Stimulated activated CD8-positive, alpha-beta memory T cell treated with anti-CD3 and anti-CD28 coated beads, Interleukin-4, amount 100 ng/mL, for 4 hours (primary cell): ENCODE measurements around the gene SLC8A1.

Source experiments
- DNase-seq, 2 donors: peaks; one replicate each; pipeline ENCODE4 v3.0.0-alpha.2; 2020; ENCODE audit warnings: low read depth in 2 of 2, low spot score in 1 of 2

Gene SLC8A1

DNA sequence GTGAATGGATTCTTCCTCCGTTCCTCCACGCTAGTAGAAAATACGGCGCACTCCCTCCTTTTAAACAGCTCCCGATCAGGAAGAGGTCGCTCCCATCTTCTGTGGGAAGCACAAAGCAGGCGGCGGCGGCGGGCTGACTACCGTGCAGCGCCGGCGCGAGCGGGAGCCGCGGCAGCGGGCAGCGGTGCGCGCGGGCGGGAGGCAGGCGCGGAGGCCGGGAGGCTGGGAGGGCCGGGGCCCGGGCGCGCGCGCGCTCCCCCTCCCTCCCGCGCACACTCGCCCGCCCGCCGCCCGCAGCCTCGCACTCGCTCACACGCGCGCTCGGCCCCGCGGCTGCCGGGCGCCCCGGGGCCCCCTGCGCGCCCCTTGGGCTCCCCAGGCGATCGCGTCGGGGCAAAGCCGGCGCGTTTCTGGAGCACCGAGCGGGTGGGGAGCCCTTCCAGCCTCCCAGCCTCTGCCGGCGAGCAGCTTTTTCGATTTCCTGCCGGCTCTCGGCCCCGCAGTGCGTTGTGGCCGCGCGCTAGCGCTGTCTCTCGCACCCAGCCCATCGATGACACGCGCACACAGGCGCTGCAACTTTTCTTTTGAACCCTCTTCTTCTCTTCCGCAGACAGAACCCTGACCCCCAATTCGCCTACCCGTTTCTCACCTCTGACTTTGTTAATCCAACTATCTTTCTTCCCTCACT, at the start of gene SLC8A1:
SLC8A1 (minus strand) TSS at position 173 of the 688 bp plus-strand sequence.
- DNase-seq = no peak

DNA sequence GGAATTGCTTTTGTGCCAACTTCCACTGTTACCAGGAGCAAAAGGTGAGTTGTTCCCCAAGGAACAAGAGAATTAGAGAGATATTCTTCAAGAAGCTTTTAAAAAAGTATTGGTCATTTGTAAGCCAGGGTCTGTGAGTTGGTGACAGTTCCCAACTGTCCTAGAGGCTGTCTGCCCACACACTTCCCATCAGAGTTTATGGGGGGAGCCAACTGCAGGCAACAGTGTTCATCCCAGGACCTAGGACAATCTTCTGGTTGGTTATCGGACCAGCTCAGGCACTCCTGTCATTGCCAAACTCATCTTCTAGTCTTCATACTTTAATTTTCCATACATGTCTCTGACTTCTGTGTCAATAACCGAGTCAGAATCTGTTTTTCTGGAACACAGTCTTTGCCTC, 47.5 kb upstream of the SLC8A1 start:
- DNase-seq = no peak

DNA sequence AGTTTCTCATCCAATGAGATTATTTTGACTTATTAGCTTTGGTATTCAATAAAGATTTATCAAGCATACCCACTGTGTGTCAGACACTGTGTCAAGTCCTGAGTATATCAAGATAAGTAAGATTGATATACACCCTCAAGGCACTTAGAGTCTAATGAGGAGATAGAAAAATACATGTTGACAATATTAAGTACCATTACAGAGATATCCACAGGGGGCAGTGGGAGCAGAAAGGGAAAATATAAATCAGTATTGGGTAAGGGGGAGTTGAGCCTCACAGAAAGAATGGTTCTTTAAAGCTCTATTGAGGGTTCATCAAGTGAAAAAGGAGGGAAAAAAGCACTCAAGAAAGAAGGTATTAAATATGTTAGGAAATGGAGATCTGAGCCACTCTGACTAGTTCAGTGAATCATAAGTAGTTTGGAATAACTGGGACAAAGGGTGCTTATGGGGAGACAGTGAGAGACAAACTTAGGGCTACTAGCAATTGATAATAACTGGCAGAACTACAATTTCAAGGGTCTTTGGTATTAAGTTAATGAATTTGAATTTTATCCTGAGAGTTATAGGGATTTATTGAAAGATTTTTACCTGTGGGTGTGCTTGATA, 45.5 kb upstream of the SLC8A1 start:
- DNase-seq = no peak

DNA sequence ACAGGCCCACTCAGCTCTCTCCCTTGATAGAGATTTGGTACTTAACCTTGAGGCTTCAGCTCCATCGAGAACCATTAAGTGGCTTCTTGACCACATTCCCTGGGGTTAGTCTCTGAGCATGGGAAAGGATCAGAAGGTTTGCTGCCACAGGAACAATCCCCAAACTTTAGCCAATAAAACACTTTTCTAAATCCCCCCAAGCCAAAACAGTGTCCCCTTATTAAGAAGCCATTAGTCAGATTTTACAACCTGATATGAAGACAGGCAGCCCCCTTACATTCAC, 37.7 kb upstream of the SLC8A1 start:
- DNase-seq = no peak

DNA sequence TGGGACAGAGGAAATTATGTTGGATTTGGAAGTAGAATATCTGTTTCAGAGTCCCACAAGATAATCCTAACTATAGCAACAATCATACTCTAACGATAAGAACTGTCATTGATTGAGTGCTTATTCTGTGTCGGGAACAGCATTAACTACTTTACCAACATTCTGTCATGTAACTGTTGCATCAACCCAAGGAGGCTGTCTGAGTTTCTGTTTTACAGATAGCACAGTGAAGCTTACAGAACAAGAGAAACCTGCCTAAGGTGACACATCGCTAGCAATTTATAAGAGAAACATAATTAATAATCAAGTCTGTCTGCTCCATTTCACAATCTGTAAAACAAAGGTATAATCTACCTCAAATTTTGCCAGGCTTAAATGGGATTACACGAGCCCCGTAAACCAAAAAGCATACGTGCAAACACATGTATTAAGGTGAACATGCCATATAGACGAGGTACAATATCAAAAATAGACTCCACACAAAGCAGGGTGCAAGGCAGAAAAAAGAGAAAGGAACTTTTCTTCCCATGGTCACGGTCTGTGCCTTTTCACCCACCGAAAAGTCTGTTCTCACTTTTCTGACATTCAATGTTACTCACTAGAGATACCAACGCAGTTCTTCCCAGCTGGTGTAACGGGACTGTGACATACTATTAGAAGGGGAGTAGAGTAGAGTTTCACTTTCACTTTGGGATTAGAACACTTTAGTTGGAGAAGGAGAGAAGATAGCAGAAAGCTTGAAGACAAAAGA, 37.2 kb upstream of the SLC8A1 start:
- DNase-seq = no peak

DNA sequence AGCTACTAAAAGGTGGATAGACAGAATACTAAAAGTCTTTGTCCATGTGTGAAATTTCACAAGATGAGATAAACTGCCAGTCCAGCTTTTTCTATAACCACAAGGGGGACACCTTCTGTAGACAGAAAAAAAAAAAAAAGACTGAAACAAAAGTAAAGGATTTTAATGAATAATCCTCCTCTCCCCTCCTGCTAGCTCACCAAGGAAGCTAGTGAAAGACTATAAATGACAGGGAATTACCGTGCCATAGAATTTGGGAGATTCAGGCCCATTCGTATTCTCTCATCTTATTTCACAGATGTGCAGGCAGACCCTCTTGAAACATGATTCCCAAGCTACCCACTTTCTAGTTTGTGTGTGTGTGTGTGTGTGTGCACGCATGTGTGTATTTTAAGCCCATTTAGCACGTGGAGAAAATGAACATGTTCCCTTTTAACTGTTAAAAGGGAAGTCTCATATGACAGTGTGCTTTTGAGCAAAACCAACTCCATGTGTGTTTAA, 36.3 kb upstream of the SLC8A1 start:
- DNase-seq = no peak

DNA sequence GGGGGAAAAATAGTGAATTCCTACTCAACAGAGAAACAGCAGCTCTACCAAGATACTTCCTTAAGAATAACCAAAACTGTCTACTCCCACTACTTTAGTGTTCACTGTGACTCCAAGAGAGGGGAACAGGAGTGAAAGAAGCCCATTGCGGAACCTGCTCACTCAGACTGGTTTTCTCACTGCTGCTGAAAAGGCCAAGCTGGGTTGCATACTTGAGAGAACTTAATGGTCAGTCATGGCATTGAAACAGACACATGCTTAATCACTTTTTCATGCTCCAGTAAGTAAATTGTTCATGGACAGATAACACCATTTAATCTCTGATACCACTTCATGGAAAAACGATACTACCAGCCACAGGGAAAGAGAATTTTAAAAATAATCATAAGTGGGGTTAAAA, 35.7 kb upstream of the SLC8A1 start:
- DNase-seq = no peak

DNA sequence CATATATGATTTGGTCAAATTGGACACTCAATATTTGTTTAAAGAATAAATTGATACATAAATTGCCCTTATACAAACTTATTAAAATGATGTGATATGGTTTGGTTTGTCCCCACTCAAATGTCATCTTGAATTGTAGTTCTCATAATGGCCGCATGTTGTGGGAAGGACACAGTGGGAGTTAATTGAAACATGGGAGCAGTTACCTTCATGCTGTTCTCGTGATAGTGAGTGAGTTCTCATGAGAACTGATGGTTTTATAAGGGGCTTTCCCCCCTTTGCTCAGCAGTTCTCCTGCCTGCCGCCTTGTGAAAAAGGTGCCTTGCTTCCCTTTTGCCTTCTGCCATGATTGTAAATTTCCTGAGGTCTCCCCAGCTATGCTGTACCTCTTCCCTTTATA, 34.0 kb upstream of the SLC8A1 start:
- DNase-seq = no peak

DNA sequence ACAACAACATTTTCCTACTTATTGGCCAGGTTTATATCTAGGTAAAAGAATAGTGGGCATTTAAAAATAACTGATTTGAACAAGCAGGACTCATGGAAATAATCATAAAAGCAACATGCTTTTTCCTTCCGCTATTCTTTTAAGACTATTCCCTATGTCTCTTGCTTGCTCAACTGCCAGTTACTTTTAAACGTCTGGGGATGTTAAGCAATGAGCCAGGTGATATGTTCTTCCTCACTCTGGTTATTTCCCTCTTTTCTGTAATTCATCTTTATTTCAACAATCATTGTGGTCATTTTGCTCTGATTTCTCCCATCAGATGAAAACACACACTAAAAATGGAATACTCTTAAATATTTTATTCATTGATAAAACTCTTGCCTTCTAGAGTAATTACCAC, 33.4 kb upstream of the SLC8A1 start:
- DNase-seq = no peak

DNA sequence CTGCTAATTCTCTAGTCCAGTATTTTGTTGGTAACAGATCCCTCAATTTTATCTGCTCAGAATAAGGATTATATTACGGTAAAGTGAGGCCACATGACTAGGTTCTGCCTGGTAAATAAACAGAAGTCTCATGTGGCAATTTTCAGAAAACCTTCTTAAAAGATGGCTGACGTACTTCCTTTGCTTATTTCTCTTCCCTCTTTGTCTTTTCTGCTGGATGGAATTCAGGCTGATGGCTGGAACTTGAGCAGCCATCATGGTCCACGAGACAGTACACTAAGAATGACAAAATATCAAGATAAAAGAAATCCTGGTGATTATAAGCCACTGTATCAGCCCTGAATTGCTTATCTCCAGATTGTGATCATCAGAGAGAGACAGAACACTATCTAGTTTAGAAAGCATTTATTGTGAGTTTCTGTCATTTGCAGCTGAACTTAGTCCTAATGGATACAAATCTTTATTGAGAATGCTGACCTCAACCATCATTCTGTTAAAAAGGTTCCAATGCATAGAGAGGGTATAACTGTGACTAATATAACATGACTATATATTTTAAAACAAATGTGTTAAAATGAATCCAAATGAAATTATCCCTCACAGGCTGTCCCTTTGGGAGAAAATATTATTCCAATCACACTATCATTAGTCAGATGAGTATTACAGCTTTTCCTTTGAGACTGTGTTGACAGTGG, 31.8 kb upstream of the SLC8A1 start:
- DNase-seq = no peak

DNA sequence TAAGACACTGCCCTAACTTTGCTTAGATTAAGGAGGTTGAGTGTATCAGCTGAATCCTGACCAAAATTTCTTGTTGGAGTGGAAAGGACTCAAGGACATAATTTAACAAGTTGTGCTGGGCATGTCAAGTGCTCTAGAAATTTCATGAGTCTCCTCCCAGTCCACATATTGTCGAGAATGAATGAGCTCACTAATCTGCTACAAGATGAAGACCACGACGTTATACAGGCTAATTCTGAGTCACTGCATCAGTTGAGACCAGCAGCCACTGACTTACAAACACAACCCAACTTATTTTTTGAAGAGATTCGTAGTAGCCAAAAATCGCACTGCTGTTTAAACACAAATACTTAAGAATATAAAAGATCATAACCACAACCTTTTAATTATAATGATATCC, 28.7 kb upstream of the SLC8A1 start:
- no peak for DNase-seq

DNA sequence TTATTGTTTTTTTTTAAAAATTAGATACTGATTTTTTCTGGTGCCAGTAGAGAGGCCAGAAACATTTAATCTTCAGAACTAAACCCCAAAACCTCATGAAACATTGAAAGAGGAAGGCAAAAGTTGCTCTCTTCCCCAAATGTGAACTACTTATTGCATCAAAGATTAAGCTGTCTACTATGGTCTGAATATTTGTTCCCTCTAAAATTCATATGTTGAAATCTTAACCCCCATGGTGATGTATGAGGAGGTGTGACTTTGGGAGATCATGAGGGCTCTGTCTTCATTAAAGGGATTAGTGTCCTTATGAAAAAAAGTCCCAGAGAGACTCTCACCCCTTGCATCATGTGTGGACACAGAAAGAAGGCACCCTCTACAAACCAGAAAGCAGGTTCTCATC, 28.2 kb upstream of the SLC8A1 start:
- DNase-seq = no peak

DNA sequence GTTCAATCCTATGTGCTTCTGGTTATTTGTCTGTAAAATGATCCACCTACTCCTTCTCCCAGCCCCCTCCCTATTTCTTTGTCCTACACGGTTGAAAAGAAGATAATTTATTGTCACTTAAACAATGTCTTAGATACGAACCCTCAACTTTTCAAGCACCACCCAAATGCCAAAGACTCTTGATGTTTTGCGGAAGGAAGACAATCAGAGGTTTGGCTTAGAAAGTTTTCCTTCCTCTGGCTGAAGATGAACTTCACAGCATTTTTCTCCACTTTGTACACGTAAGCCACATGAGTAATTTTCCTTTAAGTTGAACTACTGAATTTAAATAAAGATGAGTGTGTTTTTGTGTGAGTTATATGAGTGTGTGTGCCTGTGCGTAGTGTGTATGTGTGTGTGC, 25.5 kb upstream of the SLC8A1 start:
- DNase-seq = no peak

DNA sequence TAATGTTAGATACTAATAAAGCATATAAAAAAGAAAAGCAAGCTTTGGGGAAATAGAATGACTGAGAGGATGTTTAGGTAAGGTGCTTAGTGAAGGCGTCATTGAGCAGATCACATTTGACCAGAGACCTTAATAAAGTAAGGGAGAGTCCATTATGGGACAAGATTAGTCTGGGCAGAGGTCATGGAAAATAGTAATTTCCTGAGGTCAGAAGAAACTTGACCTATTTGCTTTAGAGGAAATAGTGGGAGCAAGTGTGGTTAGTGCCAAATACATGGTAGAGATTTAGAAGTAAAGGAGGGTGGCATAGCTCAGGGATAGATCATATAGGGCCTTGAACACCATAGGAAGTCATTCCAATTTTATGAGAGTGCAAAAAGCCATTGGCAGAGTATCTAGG, 24.5 kb upstream of the SLC8A1 start:
- no peak for DNase-seq

DNA sequence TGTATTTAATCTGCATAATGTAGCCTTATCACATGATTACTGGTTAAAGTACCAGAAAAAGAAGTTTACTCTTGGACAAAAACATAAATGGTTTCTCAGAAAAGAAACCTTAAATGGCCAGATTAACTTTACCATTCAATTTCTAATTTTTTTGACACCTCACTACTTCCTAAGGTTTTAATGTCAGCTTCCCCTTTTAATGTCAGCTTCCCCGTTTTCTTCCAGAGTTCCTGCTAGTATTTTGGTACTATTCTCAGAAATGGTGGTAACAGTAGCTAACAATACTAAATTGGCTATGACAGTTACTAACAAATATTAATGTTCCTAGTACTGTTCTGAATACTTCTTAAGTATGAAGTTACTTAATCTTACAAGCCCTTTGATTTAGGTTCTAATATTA, 22.4 kb upstream of the SLC8A1 start:
- no peak for DNase-seq

DNA sequence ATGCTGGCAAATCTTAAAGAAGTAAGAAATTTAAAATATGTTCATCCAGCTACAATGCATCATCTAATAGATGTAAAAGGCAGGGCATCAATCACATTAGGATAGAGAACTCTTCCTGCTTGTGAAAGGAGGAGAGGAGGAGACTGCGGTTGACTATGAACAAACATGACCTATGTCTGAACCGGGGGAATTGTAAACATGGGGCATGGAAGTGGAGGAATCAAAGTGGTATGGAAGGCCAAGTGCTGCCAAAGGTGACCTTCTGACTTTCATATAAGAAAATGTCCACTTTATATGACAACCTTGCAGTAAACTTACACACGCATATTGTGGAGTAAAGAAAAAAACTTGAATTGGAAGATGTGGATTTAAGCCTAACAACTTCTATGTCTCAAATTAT, 20.0 kb upstream of the SLC8A1 start:
- no peak for DNase-seq

DNA sequence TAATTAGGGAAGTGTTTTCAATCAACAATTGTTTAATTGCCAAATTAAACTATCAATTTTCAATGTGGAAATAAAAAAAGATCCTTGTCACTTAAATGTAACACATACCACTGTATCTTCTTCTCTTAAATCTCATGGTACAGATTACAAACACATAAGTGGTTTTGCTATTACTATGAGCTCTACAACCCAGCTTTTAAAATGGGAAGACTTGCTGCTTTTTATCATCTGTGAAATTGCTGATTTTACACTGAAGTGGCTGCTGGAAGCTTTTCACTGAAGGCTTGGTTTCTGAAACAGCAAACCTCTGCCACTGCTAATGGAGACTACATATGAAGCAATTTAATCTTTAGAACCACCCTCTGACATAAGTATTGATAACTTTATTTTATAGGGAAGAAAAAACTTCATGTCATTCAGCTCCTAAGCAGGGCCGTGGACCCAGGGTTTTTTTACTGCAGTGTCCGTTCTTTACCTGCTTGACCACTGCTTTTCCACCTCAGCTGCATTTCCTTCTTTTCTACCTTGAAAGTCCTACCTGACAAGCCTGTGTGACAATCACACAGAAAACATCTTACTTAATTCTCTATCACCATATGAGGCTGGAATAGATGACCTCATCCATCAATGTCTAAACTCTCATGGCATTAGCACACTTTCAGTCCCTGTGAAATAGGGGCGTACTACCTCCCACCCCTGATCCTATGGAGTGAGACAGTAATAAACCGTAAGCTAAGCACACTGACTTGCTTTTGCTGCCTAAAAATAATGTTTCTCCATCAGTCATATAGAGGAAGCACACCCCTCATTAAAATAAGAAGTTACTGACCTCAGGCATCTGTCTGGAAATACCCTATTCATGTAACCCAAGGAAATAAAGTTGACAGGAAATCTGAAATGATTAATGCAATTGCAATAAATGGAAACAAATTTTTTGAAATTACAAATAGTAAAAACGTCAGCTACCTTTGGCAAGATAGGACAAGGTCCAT, 19.2 kb upstream of the SLC8A1 start:
- no peak for DNase-seq

DNA sequence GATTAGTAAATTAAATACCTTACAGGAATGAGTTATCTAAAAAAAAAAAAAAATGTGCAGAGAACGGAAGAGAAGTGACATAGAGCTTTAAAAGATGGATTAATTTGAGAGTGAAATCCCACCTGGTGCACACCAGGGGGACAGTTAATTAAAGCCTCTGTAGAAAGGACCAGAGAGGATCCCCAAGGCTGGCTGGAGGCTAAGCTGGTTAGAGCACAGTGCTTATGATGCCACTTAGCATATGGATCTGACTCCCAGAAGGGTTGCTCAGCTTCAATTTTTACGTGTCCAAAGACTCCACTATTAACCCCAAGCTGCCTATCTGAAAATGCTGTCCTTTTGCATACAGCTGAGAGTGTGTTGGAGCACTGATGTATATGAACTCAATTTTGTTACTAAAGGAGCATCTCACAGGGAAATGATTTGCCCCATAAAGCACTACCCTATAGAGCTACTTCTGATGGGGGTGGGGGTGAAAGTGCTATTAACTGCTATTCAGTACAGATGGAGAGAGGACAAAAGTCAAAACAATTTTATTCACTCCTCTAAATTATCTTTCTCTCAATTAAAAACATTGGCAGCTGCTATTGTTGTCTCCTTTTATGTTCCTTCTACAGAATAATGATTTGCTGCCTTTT, 15.2 kb upstream of the SLC8A1 start:
- DNase-seq = no peak

DNA sequence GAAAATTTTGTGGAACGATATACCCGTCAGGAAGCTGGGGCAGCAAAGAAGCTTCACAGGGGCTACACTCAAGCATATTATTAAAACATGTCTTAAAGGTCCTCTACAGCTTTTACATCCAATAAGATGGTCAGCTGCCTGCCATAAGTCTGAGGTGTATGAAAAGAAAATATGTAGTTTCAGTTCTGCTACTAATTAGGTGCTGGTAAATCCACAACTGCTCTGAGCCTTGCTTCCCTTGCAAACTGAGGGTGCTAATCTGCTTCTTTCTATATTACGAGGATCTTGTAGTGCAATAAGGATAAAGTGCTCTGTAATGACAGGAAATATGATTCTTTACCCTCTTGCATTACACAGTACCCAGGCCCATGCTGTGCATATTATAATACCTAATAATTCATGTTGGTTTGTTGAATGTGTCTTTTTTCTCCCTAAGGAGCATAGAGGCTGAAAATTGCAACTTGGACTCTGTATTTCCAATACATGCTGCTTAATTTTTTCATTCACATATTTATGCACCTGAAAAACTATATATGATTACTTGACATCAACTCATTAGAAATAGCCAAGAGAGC, 14.5 kb upstream of the SLC8A1 start:
- DNase-seq = no peak

DNA sequence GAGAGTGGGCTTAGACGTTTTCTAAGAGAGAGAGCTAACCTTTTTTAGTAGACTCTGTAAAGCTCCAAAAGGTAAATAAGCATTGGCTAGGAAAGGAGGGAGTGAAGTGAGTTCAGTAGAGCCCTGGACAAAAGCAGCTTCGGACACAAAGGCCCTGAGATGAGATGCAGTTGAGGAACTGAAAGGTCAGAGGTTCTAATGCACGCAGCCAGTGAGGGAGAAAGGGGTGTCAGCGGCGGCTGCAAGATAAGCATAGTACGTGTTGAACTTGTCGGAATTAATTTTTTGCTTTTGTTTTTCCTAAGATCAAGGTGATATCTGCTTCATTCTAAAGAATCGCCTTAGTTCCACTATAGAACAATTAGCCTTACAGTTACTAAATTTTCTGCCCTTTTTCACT, 11.2 kb upstream of the SLC8A1 start:
- DNase-seq = no peak
